K562 (cell line): ENCODE results near the gene PRPF6. TPM values are rescaled to one million over a fixed set of nuclear protein-coding genes. Genes with fewer than 3 reads are reported as not detected.

Experiments
- L3MBTL2 ChIP-seq: fragments of 450-650 bp; IDR thresholded peaks from 2 replicates; pipeline ENCODE4 v1.6.1; 2016; ENCODE audit warnings: mild to moderate bottlenecking, moderate library complexity
- PCBP1 ChIP-seq: fragments of 200-400 bp; formaldehyde crosslinking; IDR thresholded peaks from 2 replicates; pipeline ENCODE4 v1.6.1; 2018; ENCODE audit warnings: mild to moderate bottlenecking, low read depth, low read length; ENCODE audit not compliant: poor library complexity, severe bottlenecking
- POLR2B ChIP-seq: fragments of 450-650 bp; IDR thresholded peaks from 2 replicates; pipeline ENCODE4 v1.6.1; 2018; ENCODE audit warnings: low read depth; ENCODE audit not compliant: partially characterized antibody
- ZBTB7A ChIP-seq: IDR thresholded peaks from 2 replicates; pipeline ENCODE4 v1.6.1; 2011; ENCODE audit warnings: low read depth, mild to moderate bottlenecking, low read length, moderate library complexity, borderline replicate concordance; ENCODE audit not compliant: control insufficient read depth
- polyA plus RNA-seq, 8 experiments: library from polyadenylated mRNA; depleted of rRNA in 4 of 8; stranded (reverse) in 5 of 8; unstranded in 3 of 8; fragments of >200 nt; fragmentation: Nextera tagmentation in 2 of 8; fragmentation: Illumina TruSeq in 1 of 8; extraction: Ambion mirVana in 2 of 8; extraction: Trizol in 1 of 8; gene quantifications; 2 replicates each; pipeline versions ENCODE4 v1.2.1 to v1.2.3, GENCODE V29; 2011 to 2014; ENCODE audit warnings: inconsistent platforms in 1 of 8, missing spikeins in 1 of 8
- total RNA-seq, 7 experiments: library from RNA; depleted of rRNA in 6 of 7; stranded (reverse); fragments of >200 nt in 6 of 7; fragmentation: Illumina TruSeq in 2 of 7; extraction: Trizol in 2 of 7; gene quantifications; 2 replicates each; pipeline versions ENCODE4 v1.2.1 to v1.2.3, GENCODE V29; 2011 to 2021; ENCODE audit warnings: low replicate concordance in 1 of 7
- TF ChIP-seq, protein P1 (sequence below): fragments of 450-650 bp; IDR thresholded peaks from 2 replicates; pipeline ENCODE4 v1.6.1; 2016; ENCODE audit warnings: low read depth
- TF ChIP-seq, protein P2 (sequence below): sonication (generic); formaldehyde crosslinking; IDR thresholded peaks from 2 replicates; pipeline ENCODE4 v1.8.0; 2023; ENCODE audit warnings: mild to moderate bottlenecking, missing genetic modification reagents
- TF ChIP-seq, protein P3 (sequence below): fragments of 250-450 bp; sonication (Bioruptor Pico); IDR thresholded peaks from 2 replicates; pipeline ENCODE4 v1.4.0; 2020; ENCODE audit warnings: mild to moderate bottlenecking, moderate library complexity

Gene PRPF6
- total and polyA plus RNA-seq, 9 of the 15 experiments (the other 6 are each of a cell fraction or from before 2014, with no cell fraction given), result 4.2 to 83.2 (median 59.9) TPM

DNA sequence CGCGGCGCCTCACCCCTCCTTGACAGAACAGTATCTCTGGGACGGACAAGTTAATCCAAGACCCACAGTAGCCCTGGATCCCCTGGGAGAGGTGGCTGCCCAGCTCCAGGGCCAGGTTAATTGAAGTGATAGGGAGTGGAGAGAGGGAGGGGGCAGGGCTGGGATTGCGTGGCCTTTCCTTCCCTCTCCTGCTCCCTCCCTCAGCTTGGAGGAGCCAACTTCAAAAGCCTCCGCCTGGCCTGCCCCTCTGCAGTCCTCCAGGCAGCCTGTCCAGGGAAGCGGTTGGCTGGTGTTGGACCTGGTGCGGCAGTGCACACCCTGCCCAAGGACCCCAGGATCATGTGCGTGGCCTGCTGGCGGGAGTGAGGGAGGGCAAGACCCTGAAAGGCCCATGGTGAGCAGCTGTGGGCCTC is 55.0 kb downstream of the PRPF6 start, which contains the start of gene C20orf204 (continued):
- TF ChIP-seq, protein P1, sequence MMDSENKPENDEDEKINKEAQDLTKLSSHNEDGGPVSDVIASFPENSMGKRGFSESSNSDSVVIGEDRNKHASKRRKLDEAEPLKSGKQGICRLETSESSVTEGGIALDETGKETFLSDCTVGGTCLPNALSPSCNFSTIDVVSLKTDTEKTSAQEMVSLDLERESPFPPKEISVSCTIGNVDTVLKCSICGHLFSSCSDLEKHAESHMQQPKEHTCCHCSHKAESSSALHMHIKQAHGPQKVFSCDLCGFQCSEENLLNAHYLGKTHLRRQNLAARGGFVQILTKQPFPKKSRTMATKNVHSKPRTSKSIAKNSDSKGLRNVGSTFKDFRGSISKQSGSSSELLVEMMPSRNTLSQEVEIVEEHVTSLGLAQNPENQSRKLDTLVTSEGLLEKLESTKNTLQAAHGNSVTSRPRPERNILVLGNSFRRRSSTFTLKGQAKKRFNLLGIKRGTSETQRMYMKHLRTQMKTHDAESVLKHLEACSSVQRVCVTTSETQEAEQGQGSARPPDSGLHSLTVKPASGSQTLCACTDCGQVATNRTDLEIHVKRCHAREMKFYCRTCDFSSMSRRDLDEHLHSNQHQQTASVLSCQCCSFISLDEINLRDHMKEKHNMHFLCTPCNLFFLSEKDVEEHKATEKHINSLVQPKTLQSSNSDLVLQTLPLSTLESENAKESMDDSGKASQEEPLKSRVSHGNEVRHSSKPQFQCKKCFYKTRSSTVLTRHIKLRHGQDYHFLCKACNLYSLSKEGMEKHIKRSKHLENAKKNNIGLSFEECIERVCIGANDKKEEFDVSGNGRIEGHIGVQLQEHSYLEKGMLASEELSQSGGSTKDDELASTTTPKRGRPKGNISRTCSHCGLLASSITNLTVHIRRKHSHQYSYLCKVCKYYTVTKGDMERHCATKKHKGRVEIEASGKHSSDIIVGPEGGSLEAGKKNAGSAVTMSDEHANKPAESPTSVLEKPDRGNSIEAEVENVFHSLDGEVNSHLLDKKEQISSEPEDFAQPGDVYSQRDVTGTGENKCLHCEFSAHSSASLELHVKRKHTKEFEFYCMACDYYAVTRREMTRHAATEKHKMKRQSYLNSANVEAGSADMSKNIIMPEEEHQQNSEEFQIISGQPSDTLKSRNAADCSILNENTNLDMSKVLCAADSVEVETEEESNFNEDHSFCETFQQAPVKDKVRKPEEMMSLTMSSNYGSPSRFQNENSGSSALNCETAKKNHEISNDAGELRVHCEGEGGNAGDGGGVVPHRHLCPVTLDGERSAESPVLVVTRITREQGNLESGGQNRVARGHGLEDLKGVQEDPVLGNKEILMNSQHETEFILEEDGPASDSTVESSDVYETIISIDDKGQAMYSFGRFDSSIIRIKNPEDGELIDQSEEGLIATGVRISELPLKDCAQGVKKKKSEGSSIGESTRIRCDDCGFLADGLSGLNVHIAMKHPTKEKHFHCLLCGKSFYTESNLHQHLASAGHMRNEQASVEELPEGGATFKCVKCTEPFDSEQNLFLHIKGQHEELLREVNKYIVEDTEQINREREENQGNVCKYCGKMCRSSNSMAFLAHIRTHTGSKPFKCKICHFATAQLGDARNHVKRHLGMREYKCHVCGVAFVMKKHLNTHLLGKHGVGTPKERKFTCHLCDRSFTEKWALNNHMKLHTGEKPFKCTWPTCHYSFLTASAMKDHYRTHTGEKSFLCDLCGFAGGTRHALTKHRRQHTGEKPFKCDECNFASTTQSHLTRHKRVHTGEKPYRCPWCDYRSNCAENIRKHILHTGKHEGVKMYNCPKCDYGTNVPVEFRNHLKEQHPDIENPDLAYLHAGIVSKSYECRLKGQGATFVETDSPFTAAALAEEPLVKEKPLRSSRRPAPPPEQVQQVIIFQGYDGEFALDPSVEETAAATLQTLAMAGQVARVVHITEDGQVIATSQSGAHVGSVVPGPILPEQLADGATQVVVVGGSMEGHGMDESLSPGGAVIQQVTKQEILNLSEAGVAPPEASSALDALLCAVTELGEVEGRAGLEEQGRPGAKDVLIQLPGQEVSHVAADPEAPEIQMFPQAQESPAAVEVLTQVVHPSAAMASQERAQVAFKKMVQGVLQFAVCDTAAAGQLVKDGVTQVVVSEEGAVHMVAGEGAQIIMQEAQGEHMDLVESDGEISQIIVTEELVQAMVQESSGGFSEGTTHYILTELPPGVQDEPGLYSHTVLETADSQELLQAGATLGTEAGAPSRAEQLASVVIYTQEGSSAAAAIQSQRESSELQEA, result no peak
- TF ChIP-seq L3MBTL2 (no peak), POLR2B (no peak), ZBTB7A (peak; percentile 8; the same call in 1 of the 2 replicates), PCBP1 (peak; percentile 40)
- TF ChIP-seq, protein P2, sequence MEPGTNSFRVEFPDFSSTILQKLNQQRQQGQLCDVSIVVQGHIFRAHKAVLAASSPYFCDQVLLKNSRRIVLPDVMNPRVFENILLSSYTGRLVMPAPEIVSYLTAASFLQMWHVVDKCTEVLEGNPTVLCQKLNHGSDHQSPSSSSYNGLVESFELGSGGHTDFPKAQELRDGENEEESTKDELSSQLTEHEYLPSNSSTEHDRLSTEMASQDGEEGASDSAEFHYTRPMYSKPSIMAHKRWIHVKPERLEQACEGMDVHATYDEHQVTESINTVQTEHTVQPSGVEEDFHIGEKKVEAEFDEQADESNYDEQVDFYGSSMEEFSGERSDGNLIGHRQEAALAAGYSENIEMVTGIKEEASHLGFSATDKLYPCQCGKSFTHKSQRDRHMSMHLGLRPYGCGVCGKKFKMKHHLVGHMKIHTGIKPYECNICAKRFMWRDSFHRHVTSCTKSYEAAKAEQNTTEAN, result no peak
- TF ChIP-seq, protein P3, sequence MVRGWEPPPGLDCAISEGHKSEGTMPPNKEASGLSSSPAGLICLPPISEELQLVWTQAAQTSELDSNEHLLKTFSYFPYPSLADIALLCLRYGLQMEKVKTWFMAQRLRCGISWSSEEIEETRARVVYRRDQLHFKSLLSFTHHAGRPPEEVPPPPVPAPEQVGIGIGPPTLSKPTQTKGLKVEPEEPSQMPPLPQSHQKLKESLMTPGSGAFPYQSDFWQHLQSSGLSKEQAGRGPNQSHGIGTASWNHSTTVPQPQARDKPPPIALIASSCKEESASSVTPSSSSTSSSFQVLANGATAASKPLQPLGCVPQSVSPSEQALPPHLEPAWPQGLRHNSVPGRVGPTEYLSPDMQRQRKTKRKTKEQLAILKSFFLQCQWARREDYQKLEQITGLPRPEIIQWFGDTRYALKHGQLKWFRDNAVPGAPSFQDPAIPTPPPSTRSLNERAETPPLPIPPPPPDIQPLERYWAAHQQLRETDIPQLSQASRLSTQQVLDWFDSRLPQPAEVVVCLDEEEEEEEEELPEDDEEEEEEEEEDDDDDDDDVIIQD, result no peak
